OCI-LY3 (cell line): Measurements from ENCODE around the gene TEAD1.

Source experiments
- H2AFZ ChIP-seq: fragments of 200-600, 300-600 bp; shearing (Covaris generic); 2 replicates; pipeline ENCODE4 v1.6.0; 2014; ENCODE audit warnings: antibody characterized with exemption, low read depth, low read length
- H3K27ac ChIP-seq: fragments of 200-600, 300-600 bp; sonication (generic); 2 replicates; pipeline ENCODE4 v1.5.1; 2014; ENCODE audit warnings: mild to moderate bottlenecking, low read length, moderate library complexity, mixed read lengths
- H3K27me3 ChIP-seq: fragments of 200-600, 300-600 bp; sonication (generic); 2 replicates; pipeline ENCODE4 v1.6.1; 2014; ENCODE audit warnings: low read depth, low read length, mixed read lengths
- H3K36me3 ChIP-seq: fragments of 200-600, 300-600 bp; sonication (generic); replicated peaks from 2 replicates; pipeline ENCODE3; 2014; ENCODE audit warnings: low read depth, low read length, mixed read lengths
- H3K4me1 ChIP-seq: fragments of 300-600, 200-600 bp; sonication (generic); 2 replicates; pipeline ENCODE4 v1.6.1; 2014; ENCODE audit warnings: low read length, mixed read lengths
- H3K4me2 ChIP-seq: fragments of 200-600, 300-600 bp; sonication (generic); 2 replicates; pipeline ENCODE4 v1.6.1; 2014; ENCODE audit warnings: low read length, mixed read lengths
- H3K4me3 ChIP-seq: fragments of 300-600, 200-600 bp; sonication (generic); 2 replicates; pipeline ENCODE4 v1.5.1; 2014; ENCODE audit warnings: antibody characterized with exemption, mild to moderate bottlenecking, low read length, moderate library complexity
- H3K79me2 ChIP-seq: fragments of 300-600, 200-600 bp; shearing (Covaris generic); 2 replicates; pipeline ENCODE4 v1.6.1; 2014; ENCODE audit warnings: mild to moderate bottlenecking, low read length, mixed read lengths
- H3K9ac ChIP-seq: fragments of 300-600, 200-600 bp; shearing (Covaris generic); 2 replicates; pipeline ENCODE4 v1.6.0; 2014; ENCODE audit warnings: mild to moderate bottlenecking, low read length, moderate library complexity
- H3K9me3 ChIP-seq: fragments of 200-600, 300-600 bp; shearing (Covaris generic); 2 replicates; pipeline ENCODE4 v1.6.1; 2014; ENCODE audit warnings: low read length, mixed read lengths; ENCODE audit not compliant: insufficient read depth
- H4K20me1 ChIP-seq: fragments of 200-600, 300-600 bp; sonication (generic); 2 replicates; pipeline ENCODE4 v1.6.1; 2016; ENCODE audit warnings: low read length, mixed read lengths; ENCODE audit not compliant: insufficient read depth
- CTCF ChIP-seq: fragments of 200-600, 300-600 bp; sonication (generic); IDR thresholded peaks from 2 replicates; pipeline ENCODE4 v1.5.1; 2014; ENCODE audit warnings: antibody characterized with exemption, low read length, low read depth
- EZH2phosphoT487 ChIP-seq: fragments of 200-600 bp; shearing (Covaris generic); IDR thresholded peaks from 2 replicates; pipeline ENCODE4 v1.6.1; 2018; ENCODE audit warnings: antibody characterized with exemption, mixed run types, low read depth

TEAD1 gene

GRCh38 chr11:12856338-12856737 lies 182.1 kb downstream of the TEAD1 start:
- H3K79me2 ChIP-seq, result no peaks in the 10 kb centered on the region

GRCh38 chr11:12857572-12857971 lies 183.4 kb downstream of the TEAD1 start:
- TF ChIP-seq CTCF (no peak), EZH2phosphoT487 (no peak)
- Histone ChIP-seq H3K79me2 (no peaks in the 10 kb centered on the region), H3K27ac (no peak overlapping the region), H3K4me3 (no peak overlapping the region), H4K20me1 (no peaks in the 10 kb centered on the region), H3K36me3 (no peaks in the 10 kb centered on the region), H3K27me3 (no peaks in the 10 kb centered on the region), H3K9ac (no peak overlapping the region), H2AFZ (no peak overlapping the region), H3K4me2 (no peak overlapping the region), H3K4me1 (peaks cover 9% of the 10 kb centered on the region), H3K9me3 (no peaks in the 10 kb centered on the region)

More at GRCh38 chr11:12856338-12856737, 182.1 kb downstream of the TEAD1 start:
- Histone ChIP-seq H3K27ac (no peak overlapping the region), H3K36me3 (no peaks in the 10 kb centered on the region), H3K4me3 (no peak overlapping the region), H3K27me3 (no peaks in the 10 kb centered on the region), H2AFZ (no peak overlapping the region), H3K4me2 (no peak overlapping the region), H4K20me1 (no peaks in the 10 kb centered on the region), H3K9ac (no peak overlapping the region), H3K4me1 (peaks cover 8% of the 10 kb centered on the region), H3K9me3 (no peaks in the 10 kb centered on the region)
- TF ChIP-seq EZH2phosphoT487 (no peak), CTCF (no peak)

- H3K27ac ChIP-seq, result no peak overlapping the region
- 0 out of 2 replicates have a peak, but pooled peaks cover 5% of the 10 kb centered on the region for H3K27me3 ChIP-seq
- no peaks in the 10 kb centered on the region for H3K36me3 ChIP-seq
- no peak overlapping the region for H3K9ac ChIP-seq
- no peak overlapping the region for H2AFZ ChIP-seq
- no peak overlapping the region for H3K4me3 ChIP-seq
- H3K4me1 ChIP-seq, result peaks cover 13% of the 10 kb centered on the region
- H4K20me1 ChIP-seq, result no peaks in the 10 kb centered on the region
- H3K9me3 ChIP-seq, result no peaks in the 10 kb centered on the region
- H3K4me2 ChIP-seq, result no peak overlapping the region
- no peaks in the 10 kb centered on the region for H3K79me2 ChIP-seq
- TF ChIP-seq EZH2phosphoT487 (no peak), CTCF (no peak)
Observed at GRCh38 chr11:12859872-12860657, 185.8 kb downstream of the TEAD1 start.

- Histone ChIP-seq H4K20me1 (no peaks in the 10 kb centered on the region), H3K4me1 (peaks cover 13% of the 10 kb centered on the region), H3K9ac (no peak overlapping the region), H3K4me3 (no peak overlapping the region), H3K79me2 (no peaks in the 10 kb centered on the region), H3K4me2 (no peak overlapping the region), H3K36me3 (no peaks in the 10 kb centered on the region), H3K27ac (no peak overlapping the region), H2AFZ (no peak overlapping the region), H3K27me3 (0 out of 2 replicates have a peak, but pooled peaks cover 6% of the 10 kb centered on the region), H3K9me3 (no peaks in the 10 kb centered on the region)
- TF ChIP-seq CTCF, result no peak
- TF ChIP-seq EZH2phosphoT487, result no peak
Observed at GRCh38 chr11:12860827-12861226, 186.6 kb downstream of the TEAD1 start.
